ENCODE measurements around the gene HIGD1C. TPM values are rescaled to one million over a fixed set of nuclear protein-coding genes. Genes with fewer than 3 reads are reported as not detected.
"Not testable (repeated sequence)": the region's sequence is repeated elsewhere in the genome, so short reads cannot be mapped to it uniquely, and the experiment has no call there.

Gene HIGD1C
- total RNA-seq, 1 donor from 2014 or later = not detected

DNA sequence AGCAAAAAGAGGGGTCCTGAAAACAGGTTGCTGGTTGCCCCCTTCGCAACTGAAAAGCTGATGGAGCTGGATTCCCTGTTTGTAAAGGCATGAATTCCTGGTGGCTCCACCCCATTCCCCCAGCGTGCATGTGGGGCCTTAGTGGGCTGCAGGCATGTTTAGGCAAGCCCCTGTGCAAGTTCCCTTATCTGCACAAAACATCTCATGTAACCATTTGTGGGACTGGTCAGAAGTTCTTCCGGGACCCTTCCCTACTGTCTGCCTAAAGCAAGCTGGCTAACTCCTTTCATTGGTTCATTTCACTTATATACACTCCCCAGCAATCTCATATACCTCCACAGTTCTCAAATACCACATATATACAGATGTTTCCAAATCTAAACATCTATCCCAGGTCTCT is 24.0 kb upstream of the HIGD1C start:
- Mint-ChIP-seq H3K27ac (ENCODE audit: unreplicated experiment) (no peak overlapping the region), H3K9me3 (no peaks in the 10 kb centered on the region), H3K36me3 (ENCODE audit: low read depth) (no peaks in the 10 kb centered on the region), H3K4me3 (no peak overlapping the region), H3K4me1 (peaks cover 36% of the 10 kb centered on the region), H3K27me3 (ENCODE audit: low read depth) (no peaks in the 10 kb centered on the region)
- TF ChIP-seq, protein P1, sequence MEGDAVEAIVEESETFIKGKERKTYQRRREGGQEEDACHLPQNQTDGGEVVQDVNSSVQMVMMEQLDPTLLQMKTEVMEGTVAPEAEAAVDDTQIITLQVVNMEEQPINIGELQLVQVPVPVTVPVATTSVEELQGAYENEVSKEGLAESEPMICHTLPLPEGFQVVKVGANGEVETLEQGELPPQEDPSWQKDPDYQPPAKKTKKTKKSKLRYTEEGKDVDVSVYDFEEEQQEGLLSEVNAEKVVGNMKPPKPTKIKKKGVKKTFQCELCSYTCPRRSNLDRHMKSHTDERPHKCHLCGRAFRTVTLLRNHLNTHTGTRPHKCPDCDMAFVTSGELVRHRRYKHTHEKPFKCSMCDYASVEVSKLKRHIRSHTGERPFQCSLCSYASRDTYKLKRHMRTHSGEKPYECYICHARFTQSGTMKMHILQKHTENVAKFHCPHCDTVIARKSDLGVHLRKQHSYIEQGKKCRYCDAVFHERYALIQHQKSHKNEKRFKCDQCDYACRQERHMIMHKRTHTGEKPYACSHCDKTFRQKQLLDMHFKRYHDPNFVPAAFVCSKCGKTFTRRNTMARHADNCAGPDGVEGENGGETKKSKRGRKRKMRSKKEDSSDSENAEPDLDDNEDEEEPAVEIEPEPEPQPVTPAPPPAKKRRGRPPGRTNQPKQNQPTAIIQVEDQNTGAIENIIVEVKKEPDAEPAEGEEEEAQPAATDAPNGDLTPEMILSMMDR (conservative IDR thresholded peaks at IDR 0.05) = no peak
- no peak for DNase-seq (ENCODE audit: low read depth, low spot score)

DNA sequence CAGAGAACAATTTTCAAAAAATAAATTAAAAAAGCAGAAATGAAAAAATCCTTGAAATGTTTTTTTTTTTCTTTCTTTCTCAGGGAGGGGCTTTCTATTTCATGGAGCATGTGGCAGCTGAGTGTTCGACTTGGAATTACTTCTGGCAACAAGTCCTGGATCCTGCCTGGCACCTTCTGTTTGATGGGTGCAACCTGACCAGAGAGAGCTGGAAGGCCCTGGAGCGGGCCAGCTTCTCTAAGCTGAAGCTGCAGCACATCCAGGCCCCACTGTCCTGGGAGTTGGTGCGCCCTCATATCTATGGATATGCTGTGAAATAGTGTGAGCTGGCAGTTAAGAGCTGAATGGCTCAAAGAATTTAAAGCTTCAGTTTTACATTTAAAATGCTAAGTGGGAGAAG is 22.5 kb upstream of the HIGD1C start:
- H3K27ac Mint-ChIP-seq (ENCODE audit: unreplicated experiment) = no peak overlapping the region
- TF ChIP-seq, protein P1 (conservative IDR thresholded peaks at IDR 0.05) = no peak

DNA sequence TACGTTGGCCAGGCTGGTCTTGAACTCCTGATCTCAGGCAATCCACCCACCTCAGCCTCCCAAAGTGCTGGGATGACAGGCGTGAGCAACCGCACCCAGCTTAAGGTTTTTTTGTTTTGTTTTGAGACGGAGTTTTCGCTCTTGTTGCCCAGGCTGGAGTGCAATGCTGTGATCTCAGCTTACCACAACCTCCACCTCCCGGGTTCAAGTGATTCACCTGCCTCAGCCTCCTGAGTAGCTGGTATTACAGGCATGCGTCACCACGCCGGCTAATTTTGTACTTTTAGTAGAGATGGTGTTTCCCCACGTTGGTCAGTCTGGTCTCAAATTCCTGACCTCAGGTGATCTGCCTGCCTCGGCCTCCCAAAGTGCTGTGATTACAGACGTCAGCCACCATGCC is 21.9 kb upstream of the HIGD1C start:
- H3K9me3 Mint-ChIP-seq; DNase-seq (ENCODE audit: low read depth, low spot score); H3K36me3 Mint-ChIP-seq (ENCODE audit: low read depth); H3K4me3 Mint-ChIP-seq; H3K27me3 Mint-ChIP-seq (ENCODE audit: low read depth); H3K27ac Mint-ChIP-seq (ENCODE audit: unreplicated experiment): not testable (repeated sequence)
- peaks cover 32% of the 10 kb centered on the region for H3K4me1 Mint-ChIP-seq

More for the DNA sequence above, 22.5 kb upstream of the HIGD1C start:
- Mint-ChIP-seq H3K4me1 (peaks cover 35% of the 10 kb centered on the region), H3K4me3 (no peak overlapping the region), H3K27me3 (ENCODE audit: low read depth) (no peaks in the 10 kb centered on the region), H3K36me3 (ENCODE audit: low read depth) (no peaks in the 10 kb centered on the region), H3K9me3 (peaks cover 2% of the 10 kb centered on the region)
- no peak for DNase-seq (ENCODE audit: low read depth, low spot score)

DNA sequence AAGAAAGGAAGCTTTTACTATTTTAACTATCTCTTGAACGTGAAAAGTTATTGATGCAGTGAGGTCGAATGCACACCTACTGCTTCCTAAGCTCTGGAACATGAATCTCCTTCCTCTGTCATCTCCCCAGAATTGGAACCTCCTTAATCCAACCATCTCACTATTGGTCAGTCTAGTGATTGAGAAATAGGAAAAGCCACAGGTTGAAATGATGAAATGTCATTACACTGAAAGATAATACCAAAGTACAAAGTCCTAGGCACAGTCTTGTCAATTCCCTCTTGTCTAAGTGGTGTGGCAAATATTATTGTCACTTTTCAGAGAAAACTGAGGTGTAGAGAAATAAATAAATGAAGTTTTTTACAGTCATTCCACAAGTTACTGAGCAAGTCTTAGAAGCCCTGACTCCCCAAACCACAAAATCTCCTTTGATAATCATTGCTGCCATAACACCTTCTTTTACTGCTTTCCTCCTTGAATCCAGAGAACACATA is 19.5 kb upstream of the HIGD1C start:
- H3K9me3 Mint-ChIP-seq = peaks cover 2% of the 10 kb centered on the region
- no peak overlapping the region for H3K4me3 Mint-ChIP-seq
- H3K4me1 Mint-ChIP-seq = peaks cover 24% of the 10 kb centered on the region
- TF ChIP-seq, protein P1 (conservative IDR thresholded peaks at IDR 0.05) = no peak
- H3K27me3 Mint-ChIP-seq (ENCODE audit: low read depth) = no peaks in the 10 kb centered on the region
- no peaks in the 10 kb centered on the region for H3K36me3 Mint-ChIP-seq (ENCODE audit: low read depth)
- H3K27ac Mint-ChIP-seq (ENCODE audit: unreplicated experiment) = peak overlapping the region; percentile 57
- no peak for DNase-seq (ENCODE audit: low read depth, low spot score)

DNA sequence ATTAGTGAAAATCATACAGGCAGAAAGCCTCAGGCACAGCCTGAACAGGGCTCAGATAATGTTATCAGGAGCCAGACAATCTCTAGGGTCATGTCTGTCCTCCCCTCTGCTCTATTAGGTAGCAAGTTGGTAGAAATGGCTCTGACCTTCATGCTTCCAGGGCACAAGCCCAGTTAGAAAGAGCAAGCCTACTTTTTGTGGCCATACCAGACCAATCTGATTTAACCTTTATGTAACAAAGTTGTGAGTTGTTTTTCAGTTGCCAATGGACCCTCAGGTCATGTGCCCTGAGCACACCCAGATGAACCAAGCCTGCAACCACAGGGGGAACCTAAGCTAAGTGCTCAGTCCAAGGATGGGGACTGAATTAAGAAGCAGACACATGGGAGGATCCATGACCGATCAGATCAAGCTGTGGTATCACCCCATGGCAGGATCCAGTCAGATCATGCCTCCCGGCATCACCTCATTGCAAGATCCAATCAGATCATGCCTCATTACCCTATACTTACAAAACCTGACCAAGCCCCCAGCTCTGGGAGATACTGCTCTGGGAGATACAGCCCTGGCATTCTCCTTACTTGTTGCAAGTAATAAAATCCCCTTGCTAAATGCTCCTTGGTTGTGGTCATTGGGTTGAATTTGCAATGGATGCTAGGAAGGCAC is 18.8 kb upstream of the HIGD1C start:
- H3K27me3 Mint-ChIP-seq (ENCODE audit: low read depth) = no peaks in the 10 kb centered on the region
- H3K9me3 Mint-ChIP-seq = peaks cover 2% of the 10 kb centered on the region
- TF ChIP-seq, protein P1 (conservative IDR thresholded peaks at IDR 0.05) = no peak
- peak overlapping the region; percentile 57 for H3K27ac Mint-ChIP-seq (ENCODE audit: unreplicated experiment)
- H3K4me3 Mint-ChIP-seq = no peak overlapping the region
- no peaks in the 10 kb centered on the region for H3K36me3 Mint-ChIP-seq (ENCODE audit: low read depth)
- DNase-seq (ENCODE audit: low read depth, low spot score) = no peak
- H3K4me1 Mint-ChIP-seq = peaks cover 24% of the 10 kb centered on the region

DNA sequence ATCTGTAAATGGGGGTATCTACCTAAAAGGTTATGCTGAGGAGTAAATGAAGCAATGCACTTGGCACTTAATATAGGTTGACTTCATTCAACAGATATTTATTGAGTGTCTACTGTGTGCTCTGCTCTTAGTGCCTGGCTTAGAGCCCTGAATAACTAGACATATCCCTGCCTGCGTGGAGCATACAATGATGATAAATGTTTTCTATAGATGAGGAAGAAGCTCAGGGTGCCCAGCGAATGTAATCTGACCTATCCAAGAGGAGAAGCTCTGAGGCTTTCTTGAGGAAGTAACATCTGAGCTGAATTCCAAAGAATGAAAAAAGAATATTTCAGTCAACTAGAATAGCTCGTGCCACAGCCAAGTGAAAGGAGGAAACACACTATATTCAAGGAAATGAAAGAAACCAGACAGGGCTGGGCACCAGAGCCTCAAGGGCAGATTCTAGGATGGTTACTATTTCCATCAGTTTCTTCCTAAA is 17.9 kb upstream of the HIGD1C start:
- H3K4me1 Mint-ChIP-seq = peaks cover 24% of the 10 kb centered on the region
- no peaks in the 10 kb centered on the region for H3K36me3 Mint-ChIP-seq (ENCODE audit: low read depth)
- no peaks in the 10 kb centered on the region for H3K27me3 Mint-ChIP-seq (ENCODE audit: low read depth)
- no peak for DNase-seq (ENCODE audit: low read depth, low spot score)
- H3K4me3 Mint-ChIP-seq = no peak overlapping the region
- TF ChIP-seq, protein P1 (conservative IDR thresholded peaks at IDR 0.05) = no peak
- H3K9me3 Mint-ChIP-seq = peaks cover 2% of the 10 kb centered on the region
- peak overlapping the region; percentile 73 for H3K27ac Mint-ChIP-seq (ENCODE audit: unreplicated experiment)
